Measurements from ENCODE around the gene NPHS2. TPM values are rescaled to one million over a fixed set of nuclear protein-coding genes. Genes with fewer than 3 reads are reported as not detected.
A peak's percentile ranks its signal among the peaks of the same experiment; 100 is the strongest.

NPHS2 gene
- total RNA-seq, 1 experiment from 2014 or later, result not detected

- intact Hi-C loops (cut with micrococcal nuclease; ENCODE audit: unreplicated experiment) (no loop called here), in situ Hi-C loops (cut with HindIII; ENCODE audit: low pct_unique_long_range_greater_than_20kb, low sequenced_read_pairs) (no loop called here)
- no TSS peak for BruUV-seq (replicated peaks)
- H3K9me3 ChIP-seq (ENCODE audit: control insufficient read depth, insufficient read depth, low read depth, low read length), result no peaks in the 10 kb centered on the region
- H3K4me3 ChIP-seq (ENCODE audit: low read depth in 2 of 2, low read length in 2 of 2), result no peak overlapping the region
- ChIA-PET POLR2A (no interaction called here), CTCF (no interaction called here)
- H3K27me3 ChIP-seq (ENCODE audit: control insufficient read depth, insufficient read depth, low read length), result no peaks in the 10 kb centered on the region
- no peak for TF ChIP-seq TCF7L2 (IDR thresholded peaks at IDR 0.05; ENCODE audit: low read depth, low read length)
- TF ChIP-seq CTCF (IDR thresholded peaks at IDR 0.05), result no peak
- TF ChIP-seq POLR2AphosphoS5 (IDR thresholded peaks at IDR 0.05; ENCODE audit: low read depth, low read length), result no peak
- no peak for TF ChIP-seq SIN3A (IDR thresholded peaks at IDR 0.05; ENCODE audit: borderline replicate concordance, insufficient read depth, low read depth, low read length)
- no peak for TF ChIP-seq REST (IDR thresholded peaks at IDR 0.05; ENCODE audit: insufficient read depth in 1 of 2, low read depth in 2 of 2, low read length in 1 of 2)
- H3K27ac ChIP-seq (ENCODE audit: low read length), result no peak overlapping the region
- no peaks in the 10 kb centered on the region for H3K4me1 ChIP-seq (ENCODE audit: control insufficient read depth, insufficient read depth, low read length)
- DNase-seq (ENCODE audit: low read depth, low spot score) (no peak), ATAC-seq (0 out of 2 replicates have a peak, but pooled peaks have one; percentile 51)
- no peaks in the 10 kb centered on the region for H3K36me3 ChIP-seq (ENCODE audit: control insufficient read depth, insufficient read depth, low read length)
These were observed 24.7 kb downstream of the NPHS2 start for GRCh38 chr1:179550746-179551682.

- H3K27ac ChIP-seq (ENCODE audit: low read length), result no peak overlapping the region
- no peaks in the 10 kb centered on the region for H3K27me3 ChIP-seq (ENCODE audit: control insufficient read depth, insufficient read depth, low read length)
- no peak overlapping the region for H3K4me3 ChIP-seq (ENCODE audit: low read depth in 2 of 2, low read length in 2 of 2)
- ChIA-PET CTCF (no interaction called here), POLR2A (no interaction called here)
- no peak for ATAC-seq
- TF ChIP-seq SIN3A (IDR thresholded peaks at IDR 0.05; ENCODE audit: borderline replicate concordance, insufficient read depth, low read depth, low read length), result no peak
- no peak for TF ChIP-seq CTCF (IDR thresholded peaks at IDR 0.05)
- no peak for TF ChIP-seq TCF7L2 (IDR thresholded peaks at IDR 0.05; ENCODE audit: low read depth, low read length)
- no peak for TF ChIP-seq POLR2AphosphoS5 (IDR thresholded peaks at IDR 0.05; ENCODE audit: low read depth, low read length)
- TF ChIP-seq REST (IDR thresholded peaks at IDR 0.05; ENCODE audit: insufficient read depth in 1 of 2, low read depth in 2 of 2, low read length in 1 of 2), result no peak
- intact Hi-C loops (cut with micrococcal nuclease; ENCODE audit: unreplicated experiment), result no loop called here
- in situ Hi-C loops (cut with HindIII; ENCODE audit: low pct_unique_long_range_greater_than_20kb, low sequenced_read_pairs), result no loop called here
- BruUV-seq (replicated peaks), result no TSS peak
- no peak for DNase-seq (ENCODE audit: low read depth, low spot score)
- no peaks in the 10 kb centered on the region for H3K36me3 ChIP-seq (ENCODE audit: control insufficient read depth, insufficient read depth, low read length)
- no peaks in the 10 kb centered on the region for H3K4me1 ChIP-seq (ENCODE audit: control insufficient read depth, insufficient read depth, low read length)
- H3K9me3 ChIP-seq (ENCODE audit: control insufficient read depth, insufficient read depth, low read depth, low read length), result no peaks in the 10 kb centered on the region
These were observed 26.4 kb downstream of the NPHS2 start for GRCh38 chr1:179549368-179549700.
